ENCODE results near the gene FLRT2. TPM values are rescaled to one million over a fixed set of nuclear protein-coding genes. Genes with fewer than 3 reads are reported as not detected.

Gene FLRT2
- total and polyA plus RNA-seq, 10 of the 15 experiments (the other 5 are each of a cell fraction or from before 2014, with no cell fraction given) = 0.03 to 0.13 TPM; not detected in 8

DNA sequence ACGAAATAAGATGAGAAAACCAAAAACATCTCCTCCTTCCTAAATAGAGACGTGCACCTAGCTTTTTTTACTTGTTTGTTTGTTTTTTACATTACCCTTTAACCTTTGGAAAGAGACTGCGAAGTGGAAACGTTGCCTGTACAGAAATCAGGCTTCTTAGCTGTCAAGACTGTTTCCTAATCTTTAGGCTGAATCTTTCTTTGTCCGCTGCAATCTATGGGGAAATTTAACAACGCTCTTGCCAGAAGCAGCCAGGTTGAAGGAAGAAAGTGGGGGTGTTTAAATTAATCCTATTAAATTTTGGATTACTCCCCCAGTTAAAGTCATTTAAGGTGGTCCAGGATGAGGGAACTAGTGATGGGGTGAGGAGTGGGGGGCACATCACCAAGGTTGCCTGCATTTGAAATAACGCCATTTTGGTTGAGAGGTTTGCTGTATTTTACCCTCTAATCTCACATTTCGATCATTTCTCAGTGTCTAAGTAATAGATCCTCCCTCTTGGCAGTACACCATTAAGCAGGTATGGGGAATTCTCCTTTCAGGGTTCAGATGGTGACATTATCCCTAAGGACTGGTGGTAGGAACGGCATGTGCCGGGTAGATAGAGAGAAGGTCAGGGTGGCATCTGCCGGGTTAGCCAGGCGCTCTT lies 2.6 kb downstream of the FLRT2 start:
- no TSS peak for BruUV-seq (replicated peaks)
- no peaks in the 10 kb centered on the region for H3K4me1 ChIP-seq (ENCODE audit: control insufficient read depth, insufficient read depth, low read length)
- no peak overlapping the region for H3K9ac ChIP-seq (ENCODE audit: control insufficient read depth, insufficient read depth, low read length)
- no peak overlapping the region for H3K27ac ChIP-seq (ENCODE audit: control insufficient read depth, insufficient read depth)
- H3K79me2 ChIP-seq (ENCODE audit: control insufficient read depth, insufficient read depth, low read length) = no peaks in the 10 kb centered on the region
- TF ChIP-seq EED (IDR thresholded peaks at IDR 0.05; ENCODE audit: low read depth) = no peak
- no peak for TF ChIP-seq ZNF217 (IDR thresholded peaks at IDR 0.05)
- TF ChIP-seq POLR2AphosphoS2 (IDR thresholded peaks at IDR 0.05; ENCODE audit: low read depth, low read length) = no peak
- no peak for TF ChIP-seq JUND (IDR thresholded peaks at IDR 0.05; ENCODE audit: low read depth, low read length)
- TF ChIP-seq, protein P1, sequence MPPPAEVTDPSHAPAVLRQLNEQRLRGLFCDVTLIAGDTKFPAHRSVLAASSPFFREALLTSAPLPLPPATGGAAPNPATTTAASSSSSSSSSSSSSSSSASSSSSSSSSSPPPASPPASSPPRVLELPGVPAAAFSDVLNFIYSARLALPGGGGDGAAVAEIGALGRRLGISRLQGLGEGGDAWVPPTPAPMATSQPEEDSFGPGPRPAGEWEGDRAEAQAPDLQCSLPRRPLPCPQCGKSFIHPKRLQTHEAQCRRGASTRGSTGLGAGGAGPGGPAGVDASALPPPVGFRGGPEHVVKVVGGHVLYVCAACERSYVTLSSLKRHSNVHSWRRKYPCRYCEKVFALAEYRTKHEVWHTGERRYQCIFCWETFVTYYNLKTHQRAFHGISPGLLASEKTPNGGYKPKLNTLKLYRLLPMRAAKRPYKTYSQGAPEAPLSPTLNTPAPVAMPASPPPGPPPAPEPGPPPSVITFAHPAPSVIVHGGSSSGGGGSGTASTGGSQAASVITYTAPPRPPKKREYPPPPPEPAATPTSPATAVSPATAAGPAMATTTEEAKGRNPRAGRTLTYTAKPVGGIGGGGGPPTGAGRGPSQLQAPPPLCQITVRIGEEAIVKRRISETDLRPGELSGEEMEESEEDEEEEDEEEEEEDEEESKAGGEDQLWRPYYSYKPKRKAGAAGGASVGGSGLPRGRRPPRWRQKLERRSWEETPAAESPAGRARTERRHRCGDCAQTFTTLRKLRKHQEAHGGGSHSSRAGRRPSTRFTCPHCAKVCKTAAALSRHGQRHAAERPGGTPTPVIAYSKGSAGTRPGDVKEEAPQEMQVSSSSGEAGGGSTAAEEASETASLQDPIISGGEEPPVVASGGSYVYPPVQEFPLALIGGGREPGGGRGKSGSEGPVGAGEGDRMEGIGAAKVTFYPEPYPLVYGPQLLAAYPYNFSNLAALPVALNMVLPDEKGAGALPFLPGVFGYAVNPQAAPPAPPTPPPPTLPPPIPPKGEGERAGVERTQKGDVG (CRISPR knock-in tag; IDR thresholded peaks at IDR 0.05) = no peak
- TF ChIP-seq MXI1 (IDR thresholded peaks at IDR 0.05; ENCODE audit: low read depth, low read length) = no peak
- no peak for TF ChIP-seq NR2F1 (conservative IDR thresholded peaks at IDR 0.05)
- no peak for TF ChIP-seq CHD2 (IDR thresholded peaks at IDR 0.05; ENCODE audit: borderline replicate concordance, low read depth, low read length)
- intact Hi-C loops (cut with micrococcal nuclease; ENCODE audit: unreplicated experiment) (no loop called here), in situ Hi-C loops (cut with MboI) (no loop called here)
- no peak for DNase-seq (ENCODE audit: low read depth, low spot score)
- H3K4me3 ChIP-seq = no peak overlapping the region
- CTCF ChIA-PET = no interaction called here
- H4K20me1 ChIP-seq (ENCODE audit: control insufficient read depth, insufficient read depth) = no peaks in the 10 kb centered on the region
- no peaks in the 10 kb centered on the region; the same call in 2 of the 3 replicates for H3K9me3 ChIP-seq (replicated peaks; ENCODE audit: control insufficient read depth, insufficient read depth, low read length)
- POLR2A ChIA-PET = no interaction called here
- SMC1A ChIA-PET (ENCODE audit: uncharacterized antibody, unreplicated experiment) = no interaction called here
- ATAC-seq = no peak
- no peak overlapping the region for H3K4me2 ChIP-seq (ENCODE audit: control insufficient read depth, insufficient read depth)
- RAD21 ChIA-PET (ENCODE audit: unreplicated experiment) = no interaction called here
- H3K27me3 ChIP-seq (replicated peaks in 1 of 2; ENCODE audit: control insufficient read depth in 2 of 2, insufficient read depth in 2 of 2, low read length in 1 of 2) = no peaks in the 10 kb centered on the region
- FAIRE-seq = no peak
- H3K36me3 ChIP-seq (ENCODE audit: control insufficient read depth in 2 of 2, insufficient read depth in 2 of 2, low read length in 1 of 2) = no peaks in the 10 kb centered on the region
- 14% methylated on average over 12 of the region's 12 CpGs for WGBS (ENCODE audit: insufficient coverage, insufficient replicate concordance, low lambda C conversion rate, missing lambda C conversion rate)
- no peak overlapping the region for H2AFZ ChIP-seq (ENCODE audit: control insufficient read depth, low read depth, low read length)

Data from GM12878 (cell line).